K562 (cell line): ENCODE data around the gene CNDP1.

ENCODE experiments used
- EP300 ChIP-seq: IDR thresholded peaks from 2 replicates; pipeline ENCODE4 v1.6.1; 2012; ENCODE audit warnings: low read length, improper control_type of control experiment
- LARP7 ChIP-seq: fragments of 450-650 bp; IDR thresholded peaks from 2 replicates; pipeline ENCODE4 v1.6.1; 2016
- NFIC ChIP-seq: fragments of 450-650 bp; IDR thresholded peaks from 2 replicates; pipeline ENCODE4 v1.6.1; 2017; ENCODE audit warnings: mild to moderate bottlenecking, inconsistent platforms
- NFIX ChIP-seq: fragments of 250-450 bp; sonication (Bioruptor Pico); IDR thresholded peaks from 2 replicates; pipeline ENCODE4 v1.4.0; 2020; ENCODE audit warnings: low read depth, mild to moderate bottlenecking, moderate library complexity
- STAT5B ChIP-seq: fragments of 250-450 bp; sonication (Bioruptor Pico); IDR thresholded peaks from 2 replicates; pipeline ENCODE4 v1.8.0; 2021; ENCODE audit warnings: mild to moderate bottlenecking, inconsistent platforms
- ZNF24 ChIP-seq: fragments of 450-650 bp; IDR thresholded peaks from 2 replicates; pipeline ENCODE4 v1.6.1; 2016
- TF ChIP-seq, protein P1 (sequence below), 3 experiments: IDR thresholded peaks in 2 of 3; conservative IDR thresholded peaks in 1 of 3; 2 replicates each; pipeline ENCODE4 v1.5.1; 2011 to 2012; ENCODE audit warnings: low read length in 3 of 3, mild to moderate bottlenecking in 3 of 3, control low read depth in 2 of 3, improper control_type of control experiment in 1 of 3, inconsistent platforms in 1 of 3, low read depth in 1 of 3, mixed read lengths in 1 of 3, moderate library complexity in 1 of 3; ENCODE audit not compliant: insufficient read depth in 2 of 3
- TF ChIP-seq, protein P2 (sequence below): sonication (generic); formaldehyde crosslinking; IDR thresholded peaks from 2 replicates; pipeline ENCODE4 v1.8.0; 2022; ENCODE audit warnings: missing genetic modification reagents, mild to moderate bottlenecking, borderline replicate concordance
- TF ChIP-seq, protein P3 (sequence below): sonication (generic); formaldehyde crosslinking; IDR thresholded peaks from 2 replicates; pipeline ENCODE4 v1.9.0; 2022; ENCODE audit warnings: mild to moderate bottlenecking, missing genetic modification reagents

DNA sequence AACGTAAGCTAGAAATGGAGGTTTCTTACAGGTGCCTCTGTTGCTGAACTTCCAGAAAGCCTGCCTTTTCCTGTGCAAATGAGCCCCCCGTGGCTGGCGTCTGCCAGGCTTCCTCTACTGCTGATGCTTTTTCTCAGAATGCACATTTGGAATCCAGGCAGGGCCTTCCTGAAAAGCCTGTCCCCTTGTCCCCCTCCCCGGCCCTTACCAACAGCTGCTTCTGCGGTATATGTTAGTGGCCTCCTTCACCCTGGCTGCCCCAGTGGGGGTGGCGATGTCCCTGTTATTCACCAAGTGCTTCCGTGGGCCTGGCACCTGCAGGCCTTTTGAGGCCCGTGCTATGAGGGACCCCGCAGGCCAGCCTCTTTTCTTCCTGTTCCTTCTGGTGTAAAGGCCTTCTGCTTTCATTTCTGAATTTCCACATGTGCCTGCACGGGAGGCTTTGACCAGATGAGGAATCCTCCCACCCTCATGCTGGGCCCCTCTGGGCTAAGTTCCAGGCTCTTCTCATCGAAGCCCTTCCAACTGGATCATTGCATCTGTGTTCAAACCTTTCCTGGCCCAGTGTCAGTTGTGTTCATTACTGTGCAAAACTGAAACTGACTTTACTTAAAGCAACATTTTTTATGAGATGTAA, 27.7 kb upstream of the CNDP1 start:
- TF ChIP-seq, protein P1, sequence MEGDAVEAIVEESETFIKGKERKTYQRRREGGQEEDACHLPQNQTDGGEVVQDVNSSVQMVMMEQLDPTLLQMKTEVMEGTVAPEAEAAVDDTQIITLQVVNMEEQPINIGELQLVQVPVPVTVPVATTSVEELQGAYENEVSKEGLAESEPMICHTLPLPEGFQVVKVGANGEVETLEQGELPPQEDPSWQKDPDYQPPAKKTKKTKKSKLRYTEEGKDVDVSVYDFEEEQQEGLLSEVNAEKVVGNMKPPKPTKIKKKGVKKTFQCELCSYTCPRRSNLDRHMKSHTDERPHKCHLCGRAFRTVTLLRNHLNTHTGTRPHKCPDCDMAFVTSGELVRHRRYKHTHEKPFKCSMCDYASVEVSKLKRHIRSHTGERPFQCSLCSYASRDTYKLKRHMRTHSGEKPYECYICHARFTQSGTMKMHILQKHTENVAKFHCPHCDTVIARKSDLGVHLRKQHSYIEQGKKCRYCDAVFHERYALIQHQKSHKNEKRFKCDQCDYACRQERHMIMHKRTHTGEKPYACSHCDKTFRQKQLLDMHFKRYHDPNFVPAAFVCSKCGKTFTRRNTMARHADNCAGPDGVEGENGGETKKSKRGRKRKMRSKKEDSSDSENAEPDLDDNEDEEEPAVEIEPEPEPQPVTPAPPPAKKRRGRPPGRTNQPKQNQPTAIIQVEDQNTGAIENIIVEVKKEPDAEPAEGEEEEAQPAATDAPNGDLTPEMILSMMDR (IDR thresholded peaks at IDR 0.05 in 2 of 3, conservative IDR thresholded peaks at IDR 0.05 in 1 of 3; ENCODE audit: insufficient read depth in 2 of 3, low read depth in 1 of 3, low read length in 3 of 3): no peak
- TF ChIP-seq NFIX (CRISPR knock-in tag): no peak
- no peak for TF ChIP-seq LARP7
- TF ChIP-seq ZNF24: no peak
- TF ChIP-seq, protein P2, sequence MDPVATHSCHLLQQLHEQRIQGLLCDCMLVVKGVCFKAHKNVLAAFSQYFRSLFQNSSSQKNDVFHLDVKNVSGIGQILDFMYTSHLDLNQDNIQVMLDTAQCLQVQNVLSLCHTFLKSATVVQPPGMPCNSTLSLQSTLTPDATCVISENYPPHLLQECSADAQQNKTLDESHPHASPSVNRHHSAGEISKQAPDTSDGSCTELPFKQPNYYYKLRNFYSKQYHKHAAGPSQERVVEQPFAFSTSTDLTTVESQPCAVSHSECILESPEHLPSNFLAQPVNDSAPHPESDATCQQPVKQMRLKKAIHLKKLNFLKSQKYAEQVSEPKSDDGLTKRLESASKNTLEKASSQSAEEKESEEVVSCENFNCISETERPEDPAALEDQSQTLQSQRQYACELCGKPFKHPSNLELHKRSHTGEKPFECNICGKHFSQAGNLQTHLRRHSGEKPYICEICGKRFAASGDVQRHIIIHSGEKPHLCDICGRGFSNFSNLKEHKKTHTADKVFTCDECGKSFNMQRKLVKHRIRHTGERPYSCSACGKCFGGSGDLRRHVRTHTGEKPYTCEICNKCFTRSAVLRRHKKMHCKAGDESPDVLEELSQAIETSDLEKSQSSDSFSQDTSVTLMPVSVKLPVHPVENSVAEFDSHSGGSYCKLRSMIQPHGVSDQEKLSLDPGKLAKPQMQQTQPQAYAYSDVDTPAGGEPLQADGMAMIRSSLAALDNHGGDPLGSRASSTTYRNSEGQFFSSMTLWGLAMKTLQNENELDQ (CRISPR knock-in tag): no peak
- TF ChIP-seq NFIC: no peak
- TF ChIP-seq, protein P3, sequence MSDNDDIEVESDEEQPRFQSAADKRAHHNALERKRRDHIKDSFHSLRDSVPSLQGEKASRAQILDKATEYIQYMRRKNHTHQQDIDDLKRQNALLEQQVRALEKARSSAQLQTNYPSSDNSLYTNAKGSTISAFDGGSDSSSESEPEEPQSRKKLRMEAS (CRISPR knock-in tag): no peak
- no peak for TF ChIP-seq STAT5B (CRISPR knock-in tag)
- TF ChIP-seq EP300: no peak
